ENCODE measurements around the gene DGLUCY.
"Not testable (repeated sequence)": the region's sequence is repeated elsewhere in the genome, so short reads cannot be mapped to it uniquely, and the experiment has no call there.

The DGLUCY gene

DNA sequence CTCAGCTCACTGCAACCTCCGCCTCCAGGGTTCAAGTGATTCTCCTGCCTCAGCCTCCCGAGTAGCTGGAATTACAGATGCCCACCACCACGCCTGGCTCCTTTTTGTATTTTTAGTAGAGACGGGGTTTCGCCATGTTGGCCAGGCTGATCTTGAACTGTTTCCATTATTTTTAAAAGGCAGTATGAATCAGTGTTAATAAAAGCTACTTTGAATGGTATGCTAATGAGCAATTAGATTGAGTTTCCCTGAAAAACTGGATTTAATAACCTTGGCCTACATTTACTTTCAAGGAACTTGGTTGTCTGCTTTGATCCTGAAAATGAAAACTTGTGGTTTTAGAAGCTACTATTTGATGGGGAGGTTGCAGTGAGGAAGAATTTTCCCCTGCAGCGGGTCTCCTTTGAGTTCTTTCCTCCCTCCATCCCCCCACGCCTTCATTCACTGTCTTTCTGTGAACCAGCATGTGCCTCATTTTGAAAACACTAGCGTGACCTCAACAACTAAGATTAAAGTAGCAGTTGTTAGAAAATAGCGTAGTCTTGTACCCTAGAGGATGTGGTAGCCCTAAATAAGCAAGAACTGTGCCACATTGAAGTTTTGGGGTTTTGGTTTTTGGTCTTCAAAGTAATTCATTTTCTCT is 35.7 kb upstream of the DGLUCY start:
- peaks cover 6% of the 10 kb centered on the region for H3K27me3 Mint-ChIP-seq (ENCODE audit: low read depth)
- H3K4me1 Mint-ChIP-seq: no peaks in the 10 kb centered on the region
- H3K4me3 Mint-ChIP-seq: no peak overlapping the region
- TF ChIP-seq, protein P1, sequence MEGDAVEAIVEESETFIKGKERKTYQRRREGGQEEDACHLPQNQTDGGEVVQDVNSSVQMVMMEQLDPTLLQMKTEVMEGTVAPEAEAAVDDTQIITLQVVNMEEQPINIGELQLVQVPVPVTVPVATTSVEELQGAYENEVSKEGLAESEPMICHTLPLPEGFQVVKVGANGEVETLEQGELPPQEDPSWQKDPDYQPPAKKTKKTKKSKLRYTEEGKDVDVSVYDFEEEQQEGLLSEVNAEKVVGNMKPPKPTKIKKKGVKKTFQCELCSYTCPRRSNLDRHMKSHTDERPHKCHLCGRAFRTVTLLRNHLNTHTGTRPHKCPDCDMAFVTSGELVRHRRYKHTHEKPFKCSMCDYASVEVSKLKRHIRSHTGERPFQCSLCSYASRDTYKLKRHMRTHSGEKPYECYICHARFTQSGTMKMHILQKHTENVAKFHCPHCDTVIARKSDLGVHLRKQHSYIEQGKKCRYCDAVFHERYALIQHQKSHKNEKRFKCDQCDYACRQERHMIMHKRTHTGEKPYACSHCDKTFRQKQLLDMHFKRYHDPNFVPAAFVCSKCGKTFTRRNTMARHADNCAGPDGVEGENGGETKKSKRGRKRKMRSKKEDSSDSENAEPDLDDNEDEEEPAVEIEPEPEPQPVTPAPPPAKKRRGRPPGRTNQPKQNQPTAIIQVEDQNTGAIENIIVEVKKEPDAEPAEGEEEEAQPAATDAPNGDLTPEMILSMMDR (IDR thresholded peaks at IDR 0.05; ENCODE audit: unreplicated experiment in 3 of 3): no peak
- no peaks in the 10 kb centered on the region for H3K9me3 Mint-ChIP-seq
- H3K27ac Mint-ChIP-seq: no peak overlapping the region
- H3K36me3 Mint-ChIP-seq (ENCODE audit: low read depth): no peaks in the 10 kb centered on the region

DNA sequence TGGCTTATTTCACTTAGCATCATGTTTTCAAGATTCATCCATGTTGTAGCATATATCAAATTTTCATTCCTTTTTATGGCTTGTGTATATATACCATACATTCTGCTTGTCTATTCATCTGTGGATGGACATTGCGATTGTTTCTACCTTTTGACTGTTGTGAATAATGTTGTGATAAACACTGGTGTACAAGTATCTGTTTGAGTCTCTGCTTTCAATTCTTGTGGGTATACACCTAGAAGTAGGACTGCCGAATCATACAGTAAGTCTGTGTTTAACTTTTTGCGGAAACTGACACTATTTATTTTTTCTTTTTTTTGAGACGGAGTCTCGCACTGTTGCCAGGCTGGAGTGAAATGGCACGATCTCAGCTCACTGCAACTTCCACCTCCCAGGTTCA is 33.8 kb upstream of the DGLUCY start:
- no peaks in the 10 kb centered on the region for H3K4me1 Mint-ChIP-seq
- no peak overlapping the region for H3K27ac Mint-ChIP-seq
- TF ChIP-seq, protein P1 (IDR thresholded peaks at IDR 0.05; ENCODE audit: unreplicated experiment in 3 of 3): no peak
- no peak overlapping the region for H3K4me3 Mint-ChIP-seq
- H3K9me3 Mint-ChIP-seq: no peaks in the 10 kb centered on the region
- peaks cover 5% of the 10 kb centered on the region for H3K27me3 Mint-ChIP-seq (ENCODE audit: low read depth)
- no peaks in the 10 kb centered on the region for H3K36me3 Mint-ChIP-seq (ENCODE audit: low read depth)

DNA sequence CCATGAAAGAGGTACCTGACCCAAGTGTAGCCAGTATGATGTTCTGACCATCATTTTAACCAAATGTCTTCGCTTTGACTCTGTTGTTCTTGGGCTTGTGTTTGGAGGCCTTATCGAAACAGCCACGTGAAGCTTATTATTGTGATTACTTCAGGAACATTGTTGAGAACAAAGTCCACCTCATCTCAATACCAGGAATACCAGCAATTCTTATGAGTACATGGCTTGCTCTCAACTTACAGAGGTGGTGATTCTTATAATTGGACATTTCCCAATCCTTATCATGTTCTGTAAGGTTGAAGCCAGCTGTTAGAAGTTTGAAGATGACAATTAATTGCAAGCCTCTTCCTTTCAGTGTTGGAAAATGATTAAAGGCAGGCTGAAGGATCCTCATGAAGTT is 31.6 kb upstream of the DGLUCY start:
- Mint-ChIP-seq H3K36me3 (ENCODE audit: low read depth) (no peaks in the 10 kb centered on the region), H3K9me3 (no peaks in the 10 kb centered on the region), H3K27ac (no peak overlapping the region), H3K4me1 (no peaks in the 10 kb centered on the region), H3K27me3 (ENCODE audit: low read depth) (peaks cover 3% of the 10 kb centered on the region), H3K4me3 (no peak overlapping the region)
- TF ChIP-seq, protein P1 (IDR thresholded peaks at IDR 0.05; ENCODE audit: unreplicated experiment in 3 of 3): no peak

DNA sequence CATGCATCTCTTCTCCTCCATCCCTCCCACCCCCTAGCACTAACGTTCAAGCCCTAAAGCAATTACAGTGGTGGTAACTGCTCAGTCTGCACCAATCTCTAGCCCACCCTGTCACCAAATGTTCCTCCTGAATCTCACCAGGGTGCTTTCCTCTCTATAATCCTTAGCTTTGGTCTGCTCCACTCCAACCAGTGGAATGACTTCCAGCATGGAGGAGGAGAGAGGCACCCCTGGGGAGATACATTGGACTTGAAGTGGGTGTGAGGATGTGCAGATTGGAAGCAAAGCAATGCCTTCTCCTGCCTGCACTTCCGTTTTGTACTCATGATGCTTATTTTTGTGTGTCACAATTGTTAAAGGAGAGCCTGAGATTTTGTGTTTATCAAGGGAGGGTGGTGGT is 29.4 kb upstream of the DGLUCY start:
- H3K4me1 Mint-ChIP-seq: peaks cover 6% of the 10 kb centered on the region
- no peak overlapping the region for H3K27ac Mint-ChIP-seq
- no peaks in the 10 kb centered on the region for H3K9me3 Mint-ChIP-seq
- H3K4me3 Mint-ChIP-seq: no peak overlapping the region
- no peaks in the 10 kb centered on the region for H3K36me3 Mint-ChIP-seq (ENCODE audit: low read depth)
- peaks cover 3% of the 10 kb centered on the region for H3K27me3 Mint-ChIP-seq (ENCODE audit: low read depth)
- TF ChIP-seq, protein P1 (IDR thresholded peaks at IDR 0.05; ENCODE audit: unreplicated experiment in 3 of 3): no peak

DNA sequence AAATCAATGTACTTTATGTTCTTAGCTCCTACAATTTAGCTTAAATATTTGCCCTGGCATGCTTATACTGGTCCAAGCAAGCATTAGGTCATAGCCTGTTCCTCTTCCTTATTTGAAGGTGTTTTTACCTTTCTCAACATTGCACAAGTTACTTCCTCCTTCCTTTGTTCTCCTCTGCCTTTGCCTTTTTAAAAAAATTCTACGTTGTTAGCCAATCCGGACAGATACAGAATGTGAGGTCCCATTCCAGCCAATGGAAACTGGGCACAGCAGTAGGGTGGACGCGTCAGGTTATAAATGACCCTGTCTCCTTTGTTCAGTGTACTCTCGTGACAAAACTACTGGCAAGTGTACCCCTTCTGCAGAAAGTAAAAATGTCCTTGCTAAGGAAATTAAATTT is 26.4 kb upstream of the DGLUCY start:
- H3K27ac Mint-ChIP-seq; H3K4me1 Mint-ChIP-seq; H3K27me3 Mint-ChIP-seq (ENCODE audit: low read depth); H3K36me3 Mint-ChIP-seq (ENCODE audit: low read depth); H3K4me3 Mint-ChIP-seq; H3K9me3 Mint-ChIP-seq: not testable (repeated sequence)

DNA sequence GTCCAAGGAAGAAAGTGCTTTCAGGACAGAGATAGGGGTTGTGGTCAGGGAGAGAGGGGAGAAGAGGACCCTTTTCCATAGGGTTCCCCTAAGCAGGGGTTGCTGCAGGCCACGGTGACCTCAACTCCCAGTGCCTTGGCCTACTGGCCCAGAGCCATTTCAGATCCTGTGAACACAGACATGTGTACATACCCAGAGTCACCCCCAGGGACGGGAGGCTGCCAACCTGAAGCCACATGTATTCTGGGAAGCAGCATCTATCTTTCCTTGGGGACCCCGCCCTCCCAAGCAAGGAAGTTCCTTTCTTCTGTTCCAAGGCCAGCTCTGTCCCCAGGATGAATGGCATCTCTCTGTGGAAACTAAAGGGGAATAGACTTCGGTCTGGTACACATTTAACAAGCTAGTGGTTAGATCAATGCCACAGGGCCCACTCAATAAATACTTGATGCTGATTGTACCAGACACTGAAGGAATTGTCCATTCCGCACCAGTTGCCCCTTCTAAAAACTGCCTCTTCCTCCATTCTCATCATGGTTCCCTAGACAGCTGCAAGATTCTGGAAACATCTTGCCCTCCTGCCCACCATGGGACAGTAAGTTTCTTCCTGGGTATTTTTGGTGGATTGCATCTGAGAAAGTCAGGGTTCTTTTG is 25.2 kb upstream of the DGLUCY start:
- Mint-ChIP-seq H3K27ac (no peak overlapping the region), H3K4me3 (no peak overlapping the region)

More for the DNA sequence above, 25.2 kb upstream of the DGLUCY start:
- TF ChIP-seq, protein P1 (IDR thresholded peaks at IDR 0.05; ENCODE audit: unreplicated experiment in 3 of 3): no peak
- Mint-ChIP-seq H3K9me3 (no peaks in the 10 kb centered on the region), H3K4me1 (peaks cover 9% of the 10 kb centered on the region), H3K36me3 (ENCODE audit: low read depth) (no peaks in the 10 kb centered on the region), H3K27me3 (ENCODE audit: low read depth) (peaks cover 6% of the 10 kb centered on the region)
